H9 (cell line): ENCODE data around the gene DNAAF5. TPM values are rescaled to one million over a fixed set of nuclear protein-coding genes. Genes with fewer than 3 reads are reported as not detected.

ENCODE experiments used
- DNase-seq: peaks from one replicate; pipeline ENCODE4 v3.0.0-alpha.2; 2017
- H2AFZ ChIP-seq: one replicate; pipeline ENCODE4 v1.6.1; 2013; ENCODE audit warnings: mild to moderate bottlenecking, low read length, control low read depth, moderate library complexity
- H2AK5ac ChIP-seq: 2 replicates; pipeline ENCODE4 v1.6.1; 2013; ENCODE audit warnings: low read length, control low read depth, mixed read lengths; ENCODE audit not compliant: insufficient read length
- H2BK120ac ChIP-seq: one replicate; pipeline ENCODE4 v1.6.1; 2013; ENCODE audit warnings: low read depth, mild to moderate bottlenecking, low read length, control low read depth, inconsistent platforms; ENCODE audit not compliant: poor library complexity, severe bottlenecking
- H2BK12ac ChIP-seq: 2 replicates; pipeline ENCODE4 v1.6.1; 2013; ENCODE audit warnings: low read length, control low read depth, mixed read lengths, low read depth; ENCODE audit not compliant: insufficient read length
- H2BK15ac ChIP-seq: 2 replicates; pipeline ENCODE4 v1.6.1; 2013; ENCODE audit warnings: low read depth, low read length, control low read depth
- H2BK20ac ChIP-seq: one replicate; pipeline ENCODE4 v1.6.1; 2013; ENCODE audit warnings: low read depth, mild to moderate bottlenecking, low read length, control low read depth, inconsistent platforms; ENCODE audit not compliant: poor library complexity, severe bottlenecking
- H2BK5ac ChIP-seq: 2 replicates; pipeline ENCODE4 v1.6.1; 2013; ENCODE audit warnings: low read length, control low read depth, mixed read lengths; ENCODE audit not compliant: insufficient read length
- H3K14ac ChIP-seq: 2 replicates; pipeline ENCODE4 v1.6.1; 2013; ENCODE audit warnings: low read length, control low read depth; ENCODE audit not compliant: insufficient read depth
- H3K18ac ChIP-seq: 2 replicates; pipeline ENCODE4 v1.6.1; 2013; ENCODE audit warnings: low read depth, mild to moderate bottlenecking, mixed read lengths, low read length, control low read depth; ENCODE audit not compliant: insufficient read length
- H3K23ac ChIP-seq: 2 replicates; pipeline ENCODE4 v1.6.1; 2013; ENCODE audit warnings: low read length, control low read depth, mixed read lengths, low read depth; ENCODE audit not compliant: insufficient read length
- H3K23me2 ChIP-seq: 2 replicates; pipeline ENCODE4 v1.6.1; 2013; ENCODE audit warnings: low read depth, mild to moderate bottlenecking, mixed read lengths, low read length, control low read depth; ENCODE audit not compliant: insufficient read length, poor library complexity, severe bottlenecking
- H3K27ac ChIP-seq: 2 replicates; pipeline ENCODE4 v1.5.1; 2013; ENCODE audit warnings: low read length, control low read depth, mixed read lengths, low read depth; ENCODE audit not compliant: insufficient read length
- H3K27me3 ChIP-seq: 2 replicates; pipeline ENCODE4 v1.6.1; 2013; ENCODE audit warnings: low read length, control low read depth, inconsistent platforms; ENCODE audit not compliant: insufficient read depth
- H3K4ac ChIP-seq: 2 replicates; pipeline ENCODE4 v1.6.1; 2013; ENCODE audit warnings: low read depth, mild to moderate bottlenecking, control low read depth, inconsistent platforms, low read length, moderate library complexity
- H3K4me1 ChIP-seq: 2 replicates; pipeline ENCODE4 v1.6.1; 2013; ENCODE audit warnings: low read length, control low read depth, inconsistent platforms; ENCODE audit not compliant: insufficient read depth
- H3K4me2 ChIP-seq: 2 replicates; pipeline ENCODE4 v1.6.1; 2013; ENCODE audit warnings: low read length, control low read depth, mixed read lengths; ENCODE audit not compliant: insufficient read length, insufficient read depth
- H3K56ac ChIP-seq: 2 replicates; pipeline ENCODE4 v1.6.1; 2013; ENCODE audit warnings: low read depth, mild to moderate bottlenecking, mixed read lengths, low read length, control low read depth; ENCODE audit not compliant: insufficient read length
- H3K79me1 ChIP-seq: 2 replicates; pipeline ENCODE4 v1.6.1; 2013; ENCODE audit warnings: low read depth, mild to moderate bottlenecking, moderate library complexity, low read length, control low read depth, inconsistent platforms; ENCODE audit not compliant: insufficient read depth, poor library complexity, severe bottlenecking
- H3K79me2 ChIP-seq: 2 replicates; pipeline ENCODE4 v1.6.1; 2013; ENCODE audit warnings: low read length, control low read depth, inconsistent platforms; ENCODE audit not compliant: insufficient read depth
- H3K9ac ChIP-seq: 2 replicates; pipeline ENCODE4 v1.6.1; 2013; ENCODE audit warnings: low read length, control low read depth, mixed read lengths; ENCODE audit not compliant: insufficient read length; ENCODE audit errors: extremely low read depth
- H3K9me3 ChIP-seq: one replicate; pipeline ENCODE4 v1.6.1; 2013; ENCODE audit warnings: low read depth, low read length, inconsistent platforms; ENCODE audit not compliant: control insufficient read depth
- H3T11ph ChIP-seq: one replicate; pipeline ENCODE4 v1.6.1; 2013; ENCODE audit warnings: mild to moderate bottlenecking, low read length, control low read depth, inconsistent platforms
- H4K20me1 ChIP-seq: one replicate; pipeline ENCODE4 v1.6.1; 2013; ENCODE audit not compliant: control insufficient read depth, insufficient read length, insufficient read depth
- H4K5ac ChIP-seq: 2 replicates; pipeline ENCODE4 v1.6.1; 2013; ENCODE audit warnings: low read depth, mild to moderate bottlenecking, mixed read lengths, low read length, control low read depth; ENCODE audit not compliant: insufficient read length
- H4K8ac ChIP-seq: replicated peaks from 2 replicates; pipeline ENCODE4 v1.6.1; 2013; ENCODE audit warnings: low read length, control low read depth, mixed read lengths, low read depth; ENCODE audit not compliant: insufficient read length
- H4K91ac ChIP-seq: 2 replicates; pipeline ENCODE4 v1.6.1; 2013; ENCODE audit warnings: low read depth, mild to moderate bottlenecking, moderate library complexity, mixed read lengths, low read length, control low read depth; ENCODE audit not compliant: insufficient read length
- H3K27ac Mint-ChIP-seq, 3 experiments: 2 replicates in 2 of 3; 3 replicates in 1 of 3; pipeline ENCODE4 v1.8.0; 2020 to 2021; ENCODE audit warnings: mixed read lengths in 3 of 3, mild to moderate bottlenecking in 1 of 3, moderate library complexity in 1 of 3
- H3K27me3 Mint-ChIP-seq: 2 replicates; pipeline ENCODE4 v1.8.0; 2021; ENCODE audit warnings: low read depth, mild to moderate bottlenecking, moderate library complexity, mixed read lengths
- H3K36me3 Mint-ChIP-seq, 3 experiments: 2 replicates in 2 of 3; 3 replicates in 1 of 3; pipeline ENCODE4 v1.8.0; 2020 to 2021; ENCODE audit warnings: low read depth in 3 of 3, mixed read lengths in 3 of 3; ENCODE audit not compliant: insufficient read depth in 1 of 3
- H3K4me1 Mint-ChIP-seq, 2 experiments: 2 replicates each; pipeline ENCODE4 v1.8.0; 2020; ENCODE audit warnings: mixed read lengths in 2 of 2
- H3K4me3 Mint-ChIP-seq, 2 experiments: 2 replicates in 1 of 2; 3 replicates in 1 of 2; pipeline ENCODE4 v1.8.0; 2020 to 2021; ENCODE audit warnings: mild to moderate bottlenecking in 2 of 2, mixed read lengths in 2 of 2, moderate library complexity in 1 of 2
- H3K9me3 Mint-ChIP-seq, 2 experiments: 2 replicates in 1 of 2; 3 replicates in 1 of 2; pipeline ENCODE4 v1.8.0; 2020; ENCODE audit warnings: mild to moderate bottlenecking in 2 of 2, mixed read lengths in 2 of 2, moderate library complexity in 1 of 2
- CTCF ChIP-seq: fragments of 200-600 bp; sonication (generic); conservative IDR thresholded peaks from 3 replicates; pipeline ENCODE4 v1.8.0; 2021; ENCODE audit warnings: antibody characterized with exemption, mild to moderate bottlenecking
- WGBS: extraction: QIAGEN DNeasy Blood & Tissue Kit; methylation state at CpG from one replicate; pipeline ENCODE4 v1.1.7; 2013; ENCODE audit warnings: missing lambda C conversion rate, low lambda C conversion rate, mixed read lengths; ENCODE audit not compliant: insufficient read length; ENCODE audit errors: extremely low coverage; 5-methylcytosine and 5-hydroxymethylcytosine counted together
- total RNA-seq: library from RNA; stranded (reverse); gene quantifications from 2 replicates; pipeline ENCODE4 v1.2.1, GENCODE V29; 2021

Gene DNAAF5
- total RNA-seq, 1 experiment from 2014 or later, result 43.5 TPM

- H3K4ac ChIP-seq, result no peak overlapping the region
- H3K36me3 Mint-ChIP-seq, result peaks cover 17 to 36% (median 33%) of the 10 kb centered on the region in 3 experiments
- no peak overlapping the region for H3K14ac ChIP-seq
- H3T11ph ChIP-seq, result no peak overlapping the region
- H3K9me3 Mint-ChIP-seq, result no peaks in the 10 kb centered on the region; a peak in 1 of 5 replicates
- no peak overlapping the region for H2BK15ac ChIP-seq
- H2AK5ac ChIP-seq, result no peak overlapping the region
- H2BK5ac ChIP-seq, result no peak overlapping the region
- H4K8ac ChIP-seq, result no peak overlapping the region
- no peak overlapping the region for H3K18ac ChIP-seq
- no peak overlapping the region for H3K56ac ChIP-seq
- no peak overlapping the region for H3K27ac ChIP-seq
- H3K23ac ChIP-seq, result no peak overlapping the region
- H4K20me1 ChIP-seq, result no peaks in the 10 kb centered on the region
- no CpG with 5 or more reads among the region's 13 CpGs for WGBS
- no peak overlapping the region for H3K27ac Mint-ChIP-seq
- no peaks in the 10 kb centered on the region for H3K79me1 ChIP-seq
- no peak overlapping the region for H4K91ac ChIP-seq
- DNase-seq, result no peak
- H2AFZ ChIP-seq, result no peak overlapping the region
- H3K9ac ChIP-seq, result no peak overlapping the region
- no peak overlapping the region for H2BK120ac ChIP-seq
- H3K4me1 Mint-ChIP-seq, result no peaks in the 10 kb centered on the region
- H3K4me2 ChIP-seq, result no peak overlapping the region
- no peak overlapping the region for H3K4me3 Mint-ChIP-seq
- H3K4me1 ChIP-seq, result no peaks in the 10 kb centered on the region
- no peak overlapping the region for H2BK12ac ChIP-seq
- no peaks in the 10 kb centered on the region for H3K27me3 ChIP-seq
- H4K5ac ChIP-seq, result no peak overlapping the region
- no peak overlapping the region for H2BK20ac ChIP-seq
- H3K79me2 ChIP-seq, result no peaks in the 10 kb centered on the region
- no peak for TF ChIP-seq CTCF
- no peaks in the 10 kb centered on the region for H3K9me3 ChIP-seq
- H3K23me2 ChIP-seq, result no peaks in the 10 kb centered on the region
- H3K27me3 Mint-ChIP-seq, result no peaks in the 10 kb centered on the region
Measured at GRCh38 chr7:772392-772791, 45.9 kb downstream of the DNAAF5 start.
